Sigmoid colon (tissue), 4 donors: ENCODE data around the gene PWP1.

Experiments used
- POLR2AphosphoS5 ChIP-seq, 4 donors: sonication (generic); formaldehyde crosslinking; IDR thresholded peaks; one replicate each; pipeline ENCODE4 v1.6.1; 2017; ENCODE audit warnings: antibody characterized with exemption in 4 of 4
- TF ChIP-seq, protein P1 (sequence below), 4 experiments: fragments of 450-650 bp in 3 of 4; fragments of 200-600 bp in 1 of 4; IDR thresholded peaks; one replicate each; pipeline ENCODE4 v1.5.1; 2016 to 2019; ENCODE audit warnings: antibody characterized with exemption in 4 of 4, mild to moderate bottlenecking in 3 of 4, moderate library complexity in 2 of 4

DNA sequence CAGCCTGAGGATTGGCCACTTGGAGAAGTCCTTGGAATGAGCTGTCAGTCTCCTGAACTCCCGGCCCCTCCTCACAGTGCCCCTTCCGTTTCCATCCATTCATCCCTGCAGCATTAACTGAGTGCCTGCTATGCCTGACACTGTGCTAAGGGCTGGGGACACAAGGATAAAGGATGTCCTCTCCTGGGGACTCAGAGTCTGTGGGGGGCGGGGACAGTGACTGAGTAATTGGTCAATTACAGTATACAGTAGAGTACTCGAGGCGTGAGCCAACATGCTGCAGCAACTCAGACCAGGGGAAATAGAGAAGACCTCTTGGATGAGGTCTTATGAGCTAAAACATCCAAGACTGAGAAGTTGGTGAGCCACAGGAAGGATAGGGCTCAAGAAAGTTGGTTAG is 43.4 kb upstream of the PWP1 start:
- TF ChIP-seq, protein P1, sequence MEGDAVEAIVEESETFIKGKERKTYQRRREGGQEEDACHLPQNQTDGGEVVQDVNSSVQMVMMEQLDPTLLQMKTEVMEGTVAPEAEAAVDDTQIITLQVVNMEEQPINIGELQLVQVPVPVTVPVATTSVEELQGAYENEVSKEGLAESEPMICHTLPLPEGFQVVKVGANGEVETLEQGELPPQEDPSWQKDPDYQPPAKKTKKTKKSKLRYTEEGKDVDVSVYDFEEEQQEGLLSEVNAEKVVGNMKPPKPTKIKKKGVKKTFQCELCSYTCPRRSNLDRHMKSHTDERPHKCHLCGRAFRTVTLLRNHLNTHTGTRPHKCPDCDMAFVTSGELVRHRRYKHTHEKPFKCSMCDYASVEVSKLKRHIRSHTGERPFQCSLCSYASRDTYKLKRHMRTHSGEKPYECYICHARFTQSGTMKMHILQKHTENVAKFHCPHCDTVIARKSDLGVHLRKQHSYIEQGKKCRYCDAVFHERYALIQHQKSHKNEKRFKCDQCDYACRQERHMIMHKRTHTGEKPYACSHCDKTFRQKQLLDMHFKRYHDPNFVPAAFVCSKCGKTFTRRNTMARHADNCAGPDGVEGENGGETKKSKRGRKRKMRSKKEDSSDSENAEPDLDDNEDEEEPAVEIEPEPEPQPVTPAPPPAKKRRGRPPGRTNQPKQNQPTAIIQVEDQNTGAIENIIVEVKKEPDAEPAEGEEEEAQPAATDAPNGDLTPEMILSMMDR (IDR thresholded peaks at IDR 0.05): no peak
- no peak for TF ChIP-seq POLR2AphosphoS5 (IDR thresholded peaks at IDR 0.05)
